Measurements from ENCODE around the gene ICAM5.

The ICAM5 gene

DNA sequence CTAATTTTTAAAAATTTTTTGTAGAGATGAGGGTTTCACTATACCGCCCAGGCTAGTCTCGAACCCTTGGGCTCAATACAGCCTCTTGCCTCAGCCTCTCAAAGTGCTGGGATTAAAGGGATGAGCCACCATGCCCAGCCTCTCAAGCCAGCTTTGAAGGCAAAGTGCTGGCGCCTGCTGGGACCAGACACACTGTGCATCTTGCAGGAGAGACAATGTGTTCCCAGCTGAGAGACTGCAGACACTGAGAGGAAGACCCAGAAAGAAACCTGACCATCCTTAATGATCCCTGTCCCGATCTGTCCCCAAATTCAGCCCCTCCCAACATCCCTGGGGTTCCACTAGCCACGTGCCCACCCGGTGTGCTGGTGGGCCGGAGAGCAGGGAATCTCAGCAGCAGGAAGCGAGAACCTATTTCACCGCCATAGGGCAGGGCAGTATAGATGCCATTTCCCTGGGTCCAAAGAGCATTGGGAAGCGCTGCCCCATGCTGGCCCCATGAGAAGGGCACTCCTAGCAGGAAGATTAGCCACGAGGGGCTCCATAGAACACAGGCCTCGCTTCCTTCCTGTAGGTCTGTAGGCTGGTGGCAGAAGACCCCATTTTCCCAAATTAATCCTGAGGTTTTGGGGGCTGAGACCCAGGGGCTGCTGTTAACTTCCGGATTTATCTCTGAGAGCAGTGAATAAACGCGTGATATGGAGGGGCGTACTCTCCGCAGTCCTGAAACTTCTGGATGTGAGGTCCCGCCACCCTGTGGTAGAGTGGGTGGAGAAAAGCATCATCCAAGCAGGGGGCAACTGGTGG, 42.6 kb downstream of the ICAM5 start:
- Histone ChIP-seq H3K9ac (no peak overlapping the region), H3K4me1 (peaks cover 11% of the 10 kb centered on the region), H3K9me3 (ENCODE audit: control insufficient read depth, low read length) (no peaks in the 10 kb centered on the region), H3K4me2 (ENCODE audit: low read length) (peak overlapping the region; percentile 86), H2AFZ (peak overlapping the region; percentile 91), H3K27me3 (ENCODE audit: control insufficient read depth, insufficient read depth, low read length) (no peaks in the 10 kb centered on the region), H3K79me2 (peaks cover 6% of the 10 kb centered on the region), H3K27ac (peak overlapping the region; percentile 80), H3K36me3 (ENCODE audit: control insufficient read depth, insufficient read depth, low read length) (no peaks in the 10 kb centered on the region), H3K4me3 (ENCODE audit: low read depth, low read length) (peak overlapping the region; percentile 98)
- TF ChIP-seq, protein P1, sequence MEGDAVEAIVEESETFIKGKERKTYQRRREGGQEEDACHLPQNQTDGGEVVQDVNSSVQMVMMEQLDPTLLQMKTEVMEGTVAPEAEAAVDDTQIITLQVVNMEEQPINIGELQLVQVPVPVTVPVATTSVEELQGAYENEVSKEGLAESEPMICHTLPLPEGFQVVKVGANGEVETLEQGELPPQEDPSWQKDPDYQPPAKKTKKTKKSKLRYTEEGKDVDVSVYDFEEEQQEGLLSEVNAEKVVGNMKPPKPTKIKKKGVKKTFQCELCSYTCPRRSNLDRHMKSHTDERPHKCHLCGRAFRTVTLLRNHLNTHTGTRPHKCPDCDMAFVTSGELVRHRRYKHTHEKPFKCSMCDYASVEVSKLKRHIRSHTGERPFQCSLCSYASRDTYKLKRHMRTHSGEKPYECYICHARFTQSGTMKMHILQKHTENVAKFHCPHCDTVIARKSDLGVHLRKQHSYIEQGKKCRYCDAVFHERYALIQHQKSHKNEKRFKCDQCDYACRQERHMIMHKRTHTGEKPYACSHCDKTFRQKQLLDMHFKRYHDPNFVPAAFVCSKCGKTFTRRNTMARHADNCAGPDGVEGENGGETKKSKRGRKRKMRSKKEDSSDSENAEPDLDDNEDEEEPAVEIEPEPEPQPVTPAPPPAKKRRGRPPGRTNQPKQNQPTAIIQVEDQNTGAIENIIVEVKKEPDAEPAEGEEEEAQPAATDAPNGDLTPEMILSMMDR (IDR thresholded peaks at IDR 0.05) = no peak

DNA sequence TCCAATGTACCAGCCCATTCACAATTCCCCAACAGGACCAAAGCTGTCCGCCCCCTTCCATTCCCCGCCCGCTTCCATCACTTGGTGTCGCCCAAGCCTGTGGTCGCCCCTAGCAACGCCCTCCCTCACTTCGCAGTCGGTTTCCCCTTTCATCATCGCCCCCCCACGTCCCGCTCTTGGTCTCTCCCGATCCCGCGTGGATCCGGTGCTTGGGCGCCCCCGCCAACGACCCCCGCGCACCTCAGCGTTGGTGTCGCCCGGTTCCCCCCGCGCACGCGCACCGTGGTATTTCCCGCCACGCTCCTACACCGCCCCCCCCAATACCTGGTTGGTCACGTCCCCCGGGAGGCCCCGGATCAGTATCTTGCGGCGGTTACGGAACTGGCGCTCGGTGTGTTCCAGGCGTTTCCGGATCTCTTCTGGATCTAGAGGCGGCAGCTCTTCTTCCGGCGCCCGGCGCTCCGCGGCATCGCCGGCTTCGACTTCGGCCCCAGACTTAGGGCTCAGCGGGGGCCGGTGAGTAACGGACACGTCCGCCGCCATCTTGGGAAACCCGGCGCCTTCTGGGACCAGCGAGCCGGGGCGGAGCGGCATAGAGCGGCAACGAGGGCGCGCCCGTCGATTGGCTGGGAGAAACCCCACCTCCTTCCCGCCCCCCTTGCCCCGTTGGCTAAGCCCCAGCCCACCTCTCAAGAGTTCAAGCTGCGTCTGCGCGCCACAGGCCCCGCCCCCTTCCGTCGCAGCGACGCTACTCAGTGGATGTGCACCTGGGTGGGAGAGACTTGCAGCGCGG, 43.4 kb downstream of the ICAM5 start, which contains the start of gene RAVER1:
RAVER1 (minus strand) TSS at position 565 of the 793 bp plus-strand sequence; CDS start at position 543, 22 bp downstream.
- H3K36me3 ChIP-seq (ENCODE audit: control insufficient read depth, insufficient read depth, low read length) = no peaks in the 10 kb centered on the region

DNA sequence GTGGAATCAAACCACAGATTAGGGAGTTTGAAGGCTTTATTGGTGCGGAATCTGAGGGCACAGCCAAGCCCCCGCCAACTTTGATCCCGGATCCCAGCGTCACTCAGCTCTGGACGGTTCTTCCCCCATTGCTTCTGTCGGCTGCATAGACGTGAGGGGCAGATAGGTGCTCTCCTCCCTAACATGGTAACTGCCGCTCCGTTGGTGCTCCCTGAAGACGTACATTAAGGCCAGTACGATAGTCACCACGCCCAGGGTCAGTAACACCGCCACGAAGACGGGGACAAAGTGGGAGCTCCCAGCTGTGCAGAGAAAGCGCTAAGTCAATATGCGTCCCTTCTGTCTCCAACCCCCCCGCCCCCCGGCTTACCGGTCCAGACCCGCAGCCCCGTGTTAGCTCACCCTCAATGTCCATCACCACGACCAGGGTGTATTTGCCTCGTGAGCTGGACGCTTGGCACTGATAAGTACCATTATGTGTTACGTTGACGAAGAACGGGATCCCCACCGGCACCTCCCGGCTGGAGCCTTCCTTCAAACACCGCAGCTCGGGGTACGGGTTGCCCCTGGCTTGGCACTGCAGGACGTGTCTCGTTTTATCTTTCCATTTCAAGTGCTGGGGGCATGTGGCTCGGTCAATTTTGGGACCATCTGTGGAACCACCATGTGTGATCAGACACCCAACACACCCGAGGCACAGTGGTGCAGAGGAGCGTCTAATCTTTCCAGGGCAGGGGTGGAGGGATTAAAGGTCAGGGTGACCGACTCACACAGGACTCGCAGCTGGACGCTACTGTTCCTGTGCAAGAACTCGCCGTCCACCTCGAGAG, 44.2 kb downstream of the ICAM5 start:
- Histone ChIP-seq H3K27me3 (ENCODE audit: control insufficient read depth, insufficient read depth, low read length) (no peaks in the 10 kb centered on the region), H3K4me2 (ENCODE audit: low read length) (peak overlapping the region; percentile 88), H3K9me3 (ENCODE audit: control insufficient read depth, low read length) (no peaks in the 10 kb centered on the region), H2AFZ (peak overlapping the region; percentile 91), H3K36me3 (ENCODE audit: control insufficient read depth, insufficient read depth, low read length) (no peaks in the 10 kb centered on the region), H3K27ac (peak overlapping the region; percentile 80), H3K4me3 (ENCODE audit: low read depth, low read length) (peak overlapping the region; percentile 98), H3K4me1 (peaks cover 11% of the 10 kb centered on the region), H3K79me2 (peaks cover 4% of the 10 kb centered on the region), H3K9ac (no peak overlapping the region)
- TF ChIP-seq, protein P1 (IDR thresholded peaks at IDR 0.05) = no peak

More for the DNA sequence above, 43.4 kb downstream of the ICAM5 start, which contains the start of gene RAVER1:
- Histone ChIP-seq H3K9me3 (ENCODE audit: control insufficient read depth, low read length) (no peaks in the 10 kb centered on the region), H3K27me3 (ENCODE audit: control insufficient read depth, insufficient read depth, low read length) (no peaks in the 10 kb centered on the region), H3K4me2 (ENCODE audit: low read length) (peak within 1 kb of the TSS; percentile 88), H3K27ac (peak within 1 kb of the TSS; percentile 80), H3K9ac (peak within 1 kb of the TSS; percentile 69), H2AFZ (peak within 1 kb of the TSS; percentile 91), H3K4me3 (ENCODE audit: low read depth, low read length) (peak within 1 kb of the TSS; percentile 98), H3K4me1 (peaks cover 11% of the 10 kb centered on the region), H3K79me2 (peaks cover 4% of the 10 kb centered on the region)
- TF ChIP-seq, protein P1 (IDR thresholded peaks at IDR 0.05) = no peak

DNA sequence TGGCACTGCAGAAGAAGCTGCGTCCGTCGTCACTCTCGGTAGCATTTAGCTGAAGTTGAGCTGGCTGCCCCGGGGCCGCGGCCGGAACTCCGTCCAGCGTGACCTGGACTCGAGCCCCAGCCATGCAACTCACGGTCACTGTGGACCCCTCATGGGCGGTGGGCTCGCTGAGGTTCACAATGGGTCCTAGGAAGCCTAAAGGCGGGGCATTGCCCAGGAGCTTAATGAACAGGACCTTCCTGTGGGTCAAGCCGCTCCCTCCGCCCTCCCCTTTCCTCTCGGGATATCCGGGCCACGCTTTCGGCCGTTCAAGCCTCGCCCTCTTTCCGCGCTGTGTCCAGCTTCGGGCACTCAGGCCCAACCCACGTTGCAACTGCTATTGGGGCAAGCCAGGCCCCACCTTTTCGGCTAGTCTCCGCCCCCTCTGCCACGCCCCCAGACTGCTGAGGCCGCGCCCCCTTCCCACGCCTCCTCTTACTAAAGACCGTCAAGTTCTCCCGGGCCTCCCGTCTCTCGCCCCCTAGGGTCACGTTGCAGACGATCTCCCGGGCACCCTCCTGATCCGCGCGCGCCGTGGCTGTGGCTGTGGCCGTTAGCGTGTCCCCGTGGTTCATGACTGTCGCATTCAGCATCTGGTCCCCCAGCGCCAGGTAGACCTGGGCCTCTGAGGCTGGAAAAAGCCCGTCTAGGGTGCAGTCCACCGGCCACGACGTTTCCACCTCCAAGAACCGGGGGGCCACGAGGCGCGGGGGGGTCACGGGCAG, 45.0 kb downstream of the ICAM5 start:
- H3K27ac ChIP-seq = peak overlapping the region; percentile 51

More for the DNA sequence above, 45.0 kb downstream of the ICAM5 start:
- Histone ChIP-seq H3K4me1 (peaks cover 11% of the 10 kb centered on the region), H3K79me2 (peaks cover 4% of the 10 kb centered on the region), H3K4me3 (ENCODE audit: low read depth, low read length) (peak overlapping the region; percentile 98), H3K4me2 (ENCODE audit: low read length) (peak overlapping the region; percentile 88), H3K36me3 (ENCODE audit: control insufficient read depth, insufficient read depth, low read length) (no peaks in the 10 kb centered on the region), H3K27me3 (ENCODE audit: control insufficient read depth, insufficient read depth, low read length) (no peaks in the 10 kb centered on the region), H3K9ac (no peak overlapping the region), H2AFZ (peak overlapping the region; percentile 91), H3K9me3 (ENCODE audit: control insufficient read depth, low read length) (no peaks in the 10 kb centered on the region)
- TF ChIP-seq, protein P1 (IDR thresholded peaks at IDR 0.05) = no peak
